ENCODE data around the gene CA5A. TPM values are rescaled to one million over a fixed set of nuclear protein-coding genes. Genes with fewer than 3 reads are reported as not detected.
A peak's percentile ranks its signal among the peaks of the same experiment; 100 is the strongest.
"Not testable (repeated sequence)": the region's sequence is repeated elsewhere in the genome, so short reads cannot be mapped to it uniquely, and the experiment has no call there.

Gene CA5A
- total and polyA plus RNA-seq, 2 of the 4 experiments (the other 2 are of a cell fraction) = not detected

GRCh38 chr16:87984632-87985267, 48.4 kb upstream of the CA5A start:
- Histone ChIP-seq H3K4me3 (ENCODE audit: insufficient read depth, low read depth, low read length) (no peak overlapping the region), H2BK5ac (ENCODE audit: low read depth, low read length, poor library complexity, severe bottlenecking) (no peak overlapping the region), H3K27ac (ENCODE audit: insufficient read depth, low read length) (no peak overlapping the region), H3K4me1 (ENCODE audit: control insufficient read depth, insufficient read depth, low read length) (peaks cover 17% of the 10 kb centered on the region), H3K23ac (ENCODE audit: low read depth, low read length) (no peak overlapping the region), H3K14ac (replicated peaks; ENCODE audit: low read depth, low read length) (no peak overlapping the region), H3K27me3 (ENCODE audit: control insufficient read depth, insufficient read depth, low read length) (no peaks in the 10 kb centered on the region), H2BK120ac (ENCODE audit: low read depth, low read length) (0 out of 2 replicates have a peak overlapping the region, but pooled peaks have one; percentile 6), H3K56ac (ENCODE audit: extremely low read depth, insufficient read depth, low read length) (no peak overlapping the region), H2BK20ac (ENCODE audit: low read depth, low read length) (no peak overlapping the region), H3K79me1 (ENCODE audit: low read depth in 1 of 2, low read length in 2 of 2) (peaks cover 3 to 34% of the 10 kb centered on the region in 2 experiments; a peak in 2 of 4 replicates), H3K36me3 (ENCODE audit: control insufficient read depth, insufficient read depth, low read length) (peaks cover 6% of the 10 kb centered on the region), H4K91ac (ENCODE audit: insufficient read depth, low read depth, low read length) (peak overlapping the region; percentile 11; the same call in 1 of the 2 replicates), H2AK9ac (replicated peaks; ENCODE audit: low read depth, low read length, poor library complexity) (peak overlapping the region; percentile 37), H3K9ac (ENCODE audit: low read depth, low read length) (no peak overlapping the region), H4K8ac (ENCODE audit: low read depth in 2 of 2, low read length in 2 of 2) (no peak overlapping the region), H2AK5ac (ENCODE audit: low read depth, low read length) (peak overlapping the region; percentile 60), H3K9me1 (ENCODE audit: insufficient read depth, low read length) (peaks cover 7% of the 10 kb centered on the region), H4K5ac (ENCODE audit: low read depth, low read length) (no peak overlapping the region), H3K4ac (ENCODE audit: low read depth, low read length) (no peak overlapping the region), H2AFZ (replicated peaks; ENCODE audit: low read length, poor library complexity) (no peak overlapping the region), H2BK15ac (ENCODE audit: low read depth, low read length) (no peak overlapping the region), H4K20me1 (ENCODE audit: insufficient read depth, low read length) (no peaks in the 10 kb centered on the region), H3K4me2 (ENCODE audit: low read depth, low read length) (no peak overlapping the region), H3K9me3 (ENCODE audit: control insufficient read depth, insufficient read depth, low read length) (no peaks in the 10 kb centered on the region), H3K18ac (ENCODE audit: low read depth, low read length) (no peak overlapping the region)
- 91% methylated on average over 16 of the region's 28 CpGs; no CpG with 5 or more reads in 1 of the 2 experiments for WGBS, 2 experiments (ENCODE audit: extremely low coverage in 2 of 2, insufficient read length in 1 of 2)
- intact Hi-C loops (cut with micrococcal nuclease) (no loop called here), dilution Hi-C loops (cut with HindIII; ENCODE audit: low sequenced_read_pairs, unreplicated experiment) (no loop called here), in situ Hi-C loops (cut with MboI; ENCODE audit: low sequenced_read_pairs) (no loop called here)
- DNase-seq (no peak), ATAC-seq (ENCODE audit: low read depth) (no peak)
- BruUV-seq (replicated peaks) = no TSS peak
- ChIA-PET POLR2A (ENCODE audit: unreplicated experiment) (no interaction called here), CTCF (no interaction called here)
- TF ChIP-seq MXI1 (IDR thresholded peaks at IDR 0.05; ENCODE audit: borderline replicate concordance, low read depth, low read length) = no peak
- no peak for TF ChIP-seq CEBPB (IDR thresholded peaks at IDR 0.05; ENCODE audit: low read depth, low read length)

- H3K9me3 ChIP-seq (ENCODE audit: control insufficient read depth, insufficient read depth, low read length); H4K5ac ChIP-seq (ENCODE audit: low read depth, low read length); H3K27ac ChIP-seq (ENCODE audit: insufficient read depth, low read length); dilution Hi-C loops (cut with HindIII; ENCODE audit: low sequenced_read_pairs, unreplicated experiment); H4K20me1 ChIP-seq (ENCODE audit: insufficient read depth, low read length); in situ Hi-C loops (cut with MboI; ENCODE audit: low sequenced_read_pairs); ATAC-seq (ENCODE audit: low read depth); H2BK15ac ChIP-seq (ENCODE audit: low read depth, low read length); H3K4me2 ChIP-seq (ENCODE audit: low read depth, low read length); H3K36me3 ChIP-seq (ENCODE audit: control insufficient read depth, insufficient read depth, low read length); H3K9me1 ChIP-seq (ENCODE audit: insufficient read depth, low read length); H2BK20ac ChIP-seq (ENCODE audit: low read depth, low read length); H2AFZ ChIP-seq (replicated peaks; ENCODE audit: low read length, poor library complexity); H3K9ac ChIP-seq (ENCODE audit: low read depth, low read length); H2AK5ac ChIP-seq (ENCODE audit: low read depth, low read length); DNase-seq; intact Hi-C loops (cut with micrococcal nuclease); H3K23ac ChIP-seq (ENCODE audit: low read depth, low read length); H4K8ac ChIP-seq (ENCODE audit: low read depth in 2 of 2, low read length in 2 of 2); H3K4ac ChIP-seq (ENCODE audit: low read depth, low read length); H4K91ac ChIP-seq (ENCODE audit: insufficient read depth, low read depth, low read length); H3K56ac ChIP-seq (ENCODE audit: extremely low read depth, insufficient read depth, low read length); BruUV-seq (replicated peaks); H3K14ac ChIP-seq (replicated peaks; ENCODE audit: low read depth, low read length); H2AK9ac ChIP-seq (replicated peaks; ENCODE audit: low read depth, low read length, poor library complexity); POLR2A ChIA-PET (ENCODE audit: unreplicated experiment); H3K27me3 ChIP-seq (ENCODE audit: control insufficient read depth, insufficient read depth, low read length); H2BK5ac ChIP-seq (ENCODE audit: low read depth, low read length, poor library complexity, severe bottlenecking); H3K4me3 ChIP-seq (ENCODE audit: insufficient read depth, low read depth, low read length); H3K18ac ChIP-seq (ENCODE audit: low read depth, low read length): not testable (repeated sequence)
- 86% methylated on average over 7 of the region's 15 CpGs; no CpG with 5 or more reads in 1 of the 2 experiments for WGBS, 2 experiments (ENCODE audit: extremely low coverage in 2 of 2, insufficient read length in 1 of 2)
- 0 out of 2 replicates have a peak overlapping the region, but pooled peaks have one; percentile 32 for H2BK120ac ChIP-seq (ENCODE audit: low read depth, low read length)
- H3K4me1 ChIP-seq (ENCODE audit: control insufficient read depth, insufficient read depth, low read length) = peaks cover 17% of the 10 kb centered on the region
- CTCF ChIA-PET = interaction anchor here (1.0 to 1.6 kb wide), 2 partner anchors 16 to 30 kb away, joined by 3 to 4 read pairs; no protein-coding TSS in a partner anchor
- peaks cover 6 to 35% of the 10 kb centered on the region in 2 experiments; a peak in 2 of 4 replicates for H3K79me1 ChIP-seq (ENCODE audit: low read depth in 1 of 2, low read length in 2 of 2)
Measured at GRCh38 chr16:87984180-87984579, 47.9 kb upstream of the CA5A start.

All from IMR-90 (cell line).